Thyroid gland (tissue), 4 donors: ENCODE results near the gene ZYG11B. TPM values are rescaled to one million over a fixed set of nuclear protein-coding genes. Genes with fewer than 3 reads are reported as not detected.
"Not testable (repeated sequence)": the region's sequence is repeated elsewhere in the genome, so short reads cannot be mapped to it uniquely, and the experiment has no call there.

Source experiments
- DNase-seq, 2 donors: peaks; one replicate each; pipeline ENCODE4 v3.0.0-alpha.2; 2019
- H3K27ac ChIP-seq, 3 donors: fragments of 200-600 bp; sonication (generic); 1 replicate in 2 of 3; 2 replicates in 1 of 3; pipeline ENCODE4 v1.5.1; 2016 to 2019; ENCODE audit warnings: mild to moderate bottlenecking in 1 of 3, moderate library complexity in 1 of 3
- H3K27me3 ChIP-seq: fragments of 200-600 bp; sonication (generic); one replicate; pipeline ENCODE4 v1.5.1; 2019
- H3K36me3 ChIP-seq, 2 donors: fragments of 200-600 bp; sonication (generic); one replicate each; pipeline ENCODE4 v1.5.1; 2016 to 2019
- H3K4me1 ChIP-seq, 2 donors: fragments of 200-600 bp; sonication (generic); one replicate each; pipeline ENCODE4 v1.5.1; 2017 to 2019
- H3K4me3 ChIP-seq, 3 donors: fragments of 200-600 bp; sonication (generic); replicated peaks in 1 of 3; 1 replicate in 2 of 3; 2 replicates in 1 of 3; pipeline ENCODE4 v1.5.1; 2016; ENCODE audit warnings: mild to moderate bottlenecking in 1 of 3
- H3K9me3 ChIP-seq: fragments of 200-600 bp; sonication (generic); one replicate; pipeline ENCODE4 v1.5.1; 2017
- POLR2A ChIP-seq, 2 donors: fragments of 450-650 bp; IDR thresholded peaks; one replicate each; pipeline ENCODE4 v1.6.1; 2017; ENCODE audit warnings: antibody characterized with exemption in 2 of 2, mild to moderate bottlenecking in 2 of 2, moderate library complexity in 1 of 2
- WGBS, 2 donors: methylation state at CpG; one replicate each; pipeline ENCODE4 v1.1.5; 2017; 5-methylcytosine and 5-hydroxymethylcytosine counted together
- intact Hi-C: fragments of 100-400 bp; cut with DNase I; formaldehyde crosslinking; loops from one replicate; pipeline ENCODE4 v1.15.1; 2023
- total RNA-seq, 4 donors: library from RNA; depleted of rRNA; stranded (reverse); fragments of >200 nt; gene quantifications; one replicate each; pipeline ENCODE4 v1.2.3, GENCODE V29; 2016
- TF ChIP-seq, protein P1 (sequence below), 6 experiments: fragments of 200-600 bp in 3 of 6; fragments of 450-650 bp in 3 of 6; sonication (generic) in 3 of 6; IDR thresholded peaks; one replicate each; pipeline ENCODE4 v1.5.1; 2016 to 2019; ENCODE audit warnings: antibody characterized with exemption in 6 of 6, mild to moderate bottlenecking in 2 of 6, inconsistent platforms in 1 of 6, moderate library complexity in 1 of 6

ZYG11B gene
- total RNA-seq, 4 donors from 2014 or later: 64.8 to 88.2 (median 82.2) TPM

DNA sequence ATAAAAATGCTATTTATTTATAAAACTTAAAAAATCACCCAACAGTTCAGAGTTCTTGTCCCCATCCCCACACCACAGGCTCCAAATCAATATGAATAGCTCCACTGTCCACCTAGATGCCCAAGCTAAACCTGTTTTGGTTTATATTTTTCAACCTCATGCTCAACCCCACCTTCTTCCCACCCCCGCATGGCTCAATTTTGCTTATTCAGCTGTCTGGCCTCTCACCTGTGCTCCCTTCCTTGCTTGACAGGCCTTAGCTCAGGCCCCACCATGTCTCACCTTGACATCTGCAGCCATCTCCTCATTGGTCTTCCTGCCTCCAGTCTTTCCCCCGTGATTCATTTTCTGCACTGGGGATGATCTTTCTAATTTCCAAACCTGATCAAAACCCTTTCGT is 45.9 kb upstream of the ZYG11B start:
- H3K4me3 ChIP-seq: no peak overlapping the region

DNA sequence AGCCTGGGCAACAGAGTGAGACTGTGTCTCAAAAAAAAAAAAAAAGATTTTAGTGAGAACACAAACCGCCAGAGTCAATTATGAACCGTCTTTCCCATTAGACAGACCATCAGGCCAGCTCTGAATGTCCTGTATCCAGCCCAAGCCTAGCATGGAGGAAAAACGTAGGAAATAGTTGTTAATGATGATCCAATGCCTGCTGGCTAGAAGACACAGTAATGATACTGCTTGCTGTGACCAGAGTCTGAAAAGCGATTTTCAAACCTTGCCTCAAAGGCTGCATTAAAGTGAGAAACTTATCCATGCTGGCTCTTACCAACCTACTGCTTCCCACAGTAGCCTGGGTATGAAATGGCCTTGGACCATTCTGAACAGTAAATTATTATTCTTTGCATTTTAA is 45.1 kb upstream of the ZYG11B start:
- 87 to 90% methylated on average over 4 of the region's 4 CpGs for WGBS, 2 donors
- Histone ChIP-seq H3K4me3 (no peak overlapping the region), H3K36me3 (peaks cover 0 to 4% of the 10 kb centered on the region in 2 donors), H3K27me3 (no peaks in the 10 kb centered on the region), H3K4me1 (no peaks in the 10 kb centered on the region), H3K27ac (no peak overlapping the region), H3K9me3 (no peaks in the 10 kb centered on the region)
- intact Hi-C loops: no loop called here
- TF ChIP-seq, protein P1, sequence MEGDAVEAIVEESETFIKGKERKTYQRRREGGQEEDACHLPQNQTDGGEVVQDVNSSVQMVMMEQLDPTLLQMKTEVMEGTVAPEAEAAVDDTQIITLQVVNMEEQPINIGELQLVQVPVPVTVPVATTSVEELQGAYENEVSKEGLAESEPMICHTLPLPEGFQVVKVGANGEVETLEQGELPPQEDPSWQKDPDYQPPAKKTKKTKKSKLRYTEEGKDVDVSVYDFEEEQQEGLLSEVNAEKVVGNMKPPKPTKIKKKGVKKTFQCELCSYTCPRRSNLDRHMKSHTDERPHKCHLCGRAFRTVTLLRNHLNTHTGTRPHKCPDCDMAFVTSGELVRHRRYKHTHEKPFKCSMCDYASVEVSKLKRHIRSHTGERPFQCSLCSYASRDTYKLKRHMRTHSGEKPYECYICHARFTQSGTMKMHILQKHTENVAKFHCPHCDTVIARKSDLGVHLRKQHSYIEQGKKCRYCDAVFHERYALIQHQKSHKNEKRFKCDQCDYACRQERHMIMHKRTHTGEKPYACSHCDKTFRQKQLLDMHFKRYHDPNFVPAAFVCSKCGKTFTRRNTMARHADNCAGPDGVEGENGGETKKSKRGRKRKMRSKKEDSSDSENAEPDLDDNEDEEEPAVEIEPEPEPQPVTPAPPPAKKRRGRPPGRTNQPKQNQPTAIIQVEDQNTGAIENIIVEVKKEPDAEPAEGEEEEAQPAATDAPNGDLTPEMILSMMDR (IDR thresholded peaks at IDR 0.05): no peak
- TF ChIP-seq POLR2A (IDR thresholded peaks at IDR 0.05): no peak
- no peak for DNase-seq

More for the DNA sequence above, 45.9 kb upstream of the ZYG11B start:
- intact Hi-C loops: no loop called here
- WGBS, 2 donors: 86 to 90% methylated on average over 3 of the region's 3 CpGs
- H3K27ac ChIP-seq: no peak overlapping the region
- TF ChIP-seq POLR2A (IDR thresholded peaks at IDR 0.05): no peak
- TF ChIP-seq, protein P1 (IDR thresholded peaks at IDR 0.05): no peak
- peaks cover 0 to 4% of the 10 kb centered on the region in 2 donors for H3K36me3 ChIP-seq
- H3K4me1 ChIP-seq: no peaks in the 10 kb centered on the region
- no peaks in the 10 kb centered on the region for H3K27me3 ChIP-seq
- no peaks in the 10 kb centered on the region for H3K9me3 ChIP-seq
- DNase-seq: no peak

DNA sequence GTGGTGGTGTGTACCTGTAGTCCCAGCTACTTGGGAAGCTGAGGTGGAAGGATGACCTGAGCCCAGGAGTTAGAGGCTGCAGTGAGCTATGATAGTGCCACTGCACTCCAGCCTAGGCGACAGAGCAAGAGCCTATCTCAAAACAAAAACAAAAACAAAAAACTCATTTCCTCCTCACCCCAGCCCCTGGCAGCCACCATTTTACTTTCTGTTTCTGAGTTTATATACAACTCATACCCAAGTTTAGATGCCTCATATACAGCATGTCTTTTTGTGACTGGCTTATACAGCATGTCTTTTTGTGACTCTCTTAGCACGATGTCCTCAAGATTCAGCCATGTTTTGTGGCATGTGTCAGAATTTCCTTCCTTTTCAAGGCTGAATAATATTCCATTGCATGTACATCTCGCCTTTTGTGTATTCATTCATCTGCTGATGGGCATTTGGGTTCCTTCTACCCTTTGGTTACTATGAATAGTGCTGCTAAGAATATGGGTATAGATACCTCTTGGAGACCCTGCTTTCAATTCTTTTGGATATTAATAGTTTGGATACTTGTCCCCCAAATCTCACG is 42.8 kb upstream of the ZYG11B start:
- Histone ChIP-seq H3K27ac (no peak overlapping the region), H3K9me3 (no peaks in the 10 kb centered on the region), H3K4me1 (no peaks in the 10 kb centered on the region), H3K27me3 (no peaks in the 10 kb centered on the region), H3K4me3 (no peak overlapping the region), H3K36me3 (peaks cover 8 to 24% of the 10 kb centered on the region in 2 donors)
- DNase-seq: no peak
- WGBS, 2 donors: 93 to 95% methylated on average over 4 of the region's 4 CpGs
- TF ChIP-seq, protein P1 (IDR thresholded peaks at IDR 0.05): no peak
- no peak for TF ChIP-seq POLR2A (IDR thresholded peaks at IDR 0.05)
- intact Hi-C loops: no loop called here

DNA sequence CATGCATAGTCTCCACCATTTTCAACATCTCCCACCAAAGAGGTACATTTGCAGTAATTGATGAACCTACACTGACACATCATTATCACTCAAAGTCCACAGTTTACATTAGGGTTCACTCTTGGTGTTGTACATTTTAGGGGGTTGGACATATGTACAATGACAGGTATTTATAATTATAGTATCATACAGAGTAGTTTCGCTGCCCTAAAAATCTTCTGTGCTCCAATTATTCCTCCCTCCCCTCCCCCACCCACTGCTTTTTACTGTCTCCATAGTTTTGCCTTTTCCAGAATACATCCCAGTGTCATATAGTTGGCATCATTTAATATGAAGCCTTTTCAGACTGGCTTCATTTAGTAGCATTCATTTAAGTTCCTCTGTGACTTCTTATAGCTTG is 41.7 kb upstream of the ZYG11B start:
- 97 to 100% methylated on average over 1 of the region's 1 CpG for WGBS, 2 donors
- H3K4me3 ChIP-seq: no peak overlapping the region
- no peak for TF ChIP-seq POLR2A (IDR thresholded peaks at IDR 0.05)
- TF ChIP-seq, protein P1 (IDR thresholded peaks at IDR 0.05): no peak
- intact Hi-C loops: no loop called here
- H3K27me3 ChIP-seq: no peaks in the 10 kb centered on the region
- H3K4me1 ChIP-seq: no peaks in the 10 kb centered on the region
- peaks cover 8 to 24% of the 10 kb centered on the region in 2 donors for H3K36me3 ChIP-seq
- H3K27ac ChIP-seq: no peak overlapping the region
- DNase-seq: no peak
- no peaks in the 10 kb centered on the region for H3K9me3 ChIP-seq

DNA sequence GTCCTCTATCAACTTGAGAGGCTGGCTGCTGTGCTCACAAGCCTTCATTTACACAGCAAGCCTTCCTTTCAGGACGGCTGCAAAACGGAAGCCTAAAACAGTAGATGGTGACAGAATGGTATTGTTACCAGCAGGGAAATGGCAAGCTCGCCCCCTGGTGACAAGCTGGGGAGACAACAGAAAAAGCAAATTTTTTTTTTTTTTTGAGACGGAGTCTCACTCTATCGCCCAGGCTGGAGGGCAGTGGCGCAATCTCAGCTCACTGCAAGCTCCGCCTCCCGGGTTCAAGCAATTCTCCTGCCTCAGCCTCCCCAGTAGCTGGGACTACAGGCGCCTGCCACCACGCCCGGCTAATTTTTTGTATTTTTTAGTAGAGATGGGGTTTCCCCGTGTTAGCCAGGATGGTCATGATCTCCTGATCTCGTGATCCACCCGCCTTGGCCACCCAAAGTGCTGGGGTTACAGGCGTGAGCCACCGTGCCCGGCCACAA is 39.9 kb upstream of the ZYG11B start:
- TF ChIP-seq, protein P1 (IDR thresholded peaks at IDR 0.05): peak; percentile 48 to 92 (median 79)
- H3K4me1 ChIP-seq, H3K4me3 ChIP-seq, H3K27me3 ChIP-seq, H3K9me3 ChIP-seq, H3K27ac ChIP-seq: not testable (repeated sequence)
- peaks cover 8 to 28% of the 10 kb centered on the region in 2 donors for H3K36me3 ChIP-seq
- DNase-seq: peak; percentile 72 to 81
- intact Hi-C loops: loop anchor here (5.0 kb wide), 1 partner anchor 284 kb away; the partner anchor contains the start of genes ORC1 and PRPF38A
- 62 to 69% methylated on average over 17 of the region's 17 CpGs for WGBS, 2 donors
